Body of pancreas (tissue), 4 donors: ENCODE results near the gene RAG2. TPM values are rescaled to one million over a fixed set of nuclear protein-coding genes. Genes with fewer than 3 reads are reported as not detected.

Experiments used
- ATAC-seq: fragments of 150-250 bp; one replicate; pipeline ENCODE4 v1.9.1; 2016
- DNase-seq, 4 donors: peaks; one replicate each; pipeline ENCODE4 v3.0.0-alpha.2; 2019
- H3K27ac ChIP-seq, 4 donors: fragments of 200-600 bp; sonication (generic); 1 replicate in 3 of 4; 2 replicates in 1 of 4; pipeline versions ENCODE4 v1.5.1 to v1.6.1; 2016 to 2019; ENCODE audit warnings: mild to moderate bottlenecking in 1 of 4, mixed read lengths in 1 of 4, moderate library complexity in 1 of 4
- H3K27me3 ChIP-seq, 2 donors: fragments of 200-600 bp; sonication (generic); one replicate each; pipeline ENCODE4 v1.6.0; 2016; ENCODE audit warnings: mild to moderate bottlenecking in 1 of 2
- H3K36me3 ChIP-seq, 2 donors: fragments of 200-600 bp; sonication (generic); replicated peaks in 1 of 2; 2 replicates each; pipeline ENCODE4 v1.5.1; 2016; ENCODE audit warnings: low read depth in 2 of 2; ENCODE audit not compliant: insufficient read depth in 1 of 2
- H3K4me1 ChIP-seq: fragments of 200-600 bp; sonication (generic); one replicate; pipeline ENCODE4 v1.6.0; 2016
- H3K4me3 ChIP-seq, 2 donors: fragments of 200-600 bp; sonication (generic); 1 replicate in 1 of 2; 2 replicates in 1 of 2; pipeline ENCODE4 v1.5.1; 2016 to 2019
- H3K9me3 ChIP-seq, 3 donors: fragments of 200-600 bp; sonication (generic); 1 replicate in 2 of 3; 2 replicates in 1 of 3; pipeline ENCODE4 v1.5.1; 2016
- POLR2A ChIP-seq, 3 donors: fragments of 450-650 bp; IDR thresholded peaks; one replicate each; pipeline ENCODE4 v1.6.1; 2016; ENCODE audit warnings: antibody characterized with exemption in 3 of 3, mild to moderate bottlenecking in 2 of 3
- WGBS, 2 donors: methylation state at CpG; one replicate each; pipeline ENCODE4 v1.1.5; 2017; 5-methylcytosine and 5-hydroxymethylcytosine counted together
- intact Hi-C: fragments of 100-400 bp; cut with DNase I; formaldehyde crosslinking; loops from one replicate; pipeline ENCODE4 v1.15.1; 2023
- total RNA-seq, 2 donors: library from RNA; depleted of rRNA; stranded (reverse); fragments of >200 nt; gene quantifications; one replicate each; pipeline ENCODE4 v1.1.0, GENCODE V29; 2016
- TF ChIP-seq, protein P1 (sequence below), 7 experiments: fragments of 450-650 bp in 4 of 7; fragments of 200-600 bp in 3 of 7; sonication (generic) in 3 of 7; IDR thresholded peaks; one replicate each; pipeline ENCODE4 v1.5.1; 2016 to 2019; ENCODE audit warnings: antibody characterized with exemption in 7 of 7

Gene RAG2
- total RNA-seq, 2 donors from 2014 or later: not detected

DNA sequence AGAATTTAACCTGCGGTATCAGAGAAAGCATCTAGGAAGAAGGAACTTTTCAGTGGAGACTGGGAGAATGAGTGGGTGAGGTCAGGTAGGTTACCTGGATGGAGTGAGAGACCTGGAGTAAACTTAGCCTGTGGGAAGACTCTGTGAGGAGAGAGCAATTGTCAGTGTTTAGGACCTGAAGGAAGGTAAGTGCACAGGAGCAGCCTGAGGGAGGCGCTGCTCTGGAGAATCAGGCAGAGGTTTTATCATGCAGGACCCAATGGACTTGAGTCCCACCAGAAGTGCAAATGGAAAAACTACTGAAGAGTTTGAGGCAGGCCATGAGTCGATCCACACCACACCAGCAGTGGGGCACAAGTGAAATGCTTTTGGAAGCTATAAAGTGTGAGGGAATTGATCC, 14.4 kb downstream of the RAG2 start:
- Histone ChIP-seq H3K4me3 (no peak overlapping the region), H3K4me1 (no peaks in the 10 kb centered on the region), H3K27me3 (no peaks in the 10 kb centered on the region), H3K36me3 (no peaks in the 10 kb centered on the region), H3K27ac (no peak overlapping the region), H3K9me3 (no peaks in the 10 kb centered on the region)
- no peak for ATAC-seq
- intact Hi-C loops: loop anchor here (10.0 kb wide), 1 partner anchor 81 kb away; no protein-coding TSS in a partner anchor
- DNase-seq: no peak
- 54 to 58% methylated on average over 3 of the region's 3 CpGs for WGBS, 2 donors
- TF ChIP-seq, protein P1, sequence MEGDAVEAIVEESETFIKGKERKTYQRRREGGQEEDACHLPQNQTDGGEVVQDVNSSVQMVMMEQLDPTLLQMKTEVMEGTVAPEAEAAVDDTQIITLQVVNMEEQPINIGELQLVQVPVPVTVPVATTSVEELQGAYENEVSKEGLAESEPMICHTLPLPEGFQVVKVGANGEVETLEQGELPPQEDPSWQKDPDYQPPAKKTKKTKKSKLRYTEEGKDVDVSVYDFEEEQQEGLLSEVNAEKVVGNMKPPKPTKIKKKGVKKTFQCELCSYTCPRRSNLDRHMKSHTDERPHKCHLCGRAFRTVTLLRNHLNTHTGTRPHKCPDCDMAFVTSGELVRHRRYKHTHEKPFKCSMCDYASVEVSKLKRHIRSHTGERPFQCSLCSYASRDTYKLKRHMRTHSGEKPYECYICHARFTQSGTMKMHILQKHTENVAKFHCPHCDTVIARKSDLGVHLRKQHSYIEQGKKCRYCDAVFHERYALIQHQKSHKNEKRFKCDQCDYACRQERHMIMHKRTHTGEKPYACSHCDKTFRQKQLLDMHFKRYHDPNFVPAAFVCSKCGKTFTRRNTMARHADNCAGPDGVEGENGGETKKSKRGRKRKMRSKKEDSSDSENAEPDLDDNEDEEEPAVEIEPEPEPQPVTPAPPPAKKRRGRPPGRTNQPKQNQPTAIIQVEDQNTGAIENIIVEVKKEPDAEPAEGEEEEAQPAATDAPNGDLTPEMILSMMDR (IDR thresholded peaks at IDR 0.05): no peak
- no peak for TF ChIP-seq POLR2A (IDR thresholded peaks at IDR 0.05)

DNA sequence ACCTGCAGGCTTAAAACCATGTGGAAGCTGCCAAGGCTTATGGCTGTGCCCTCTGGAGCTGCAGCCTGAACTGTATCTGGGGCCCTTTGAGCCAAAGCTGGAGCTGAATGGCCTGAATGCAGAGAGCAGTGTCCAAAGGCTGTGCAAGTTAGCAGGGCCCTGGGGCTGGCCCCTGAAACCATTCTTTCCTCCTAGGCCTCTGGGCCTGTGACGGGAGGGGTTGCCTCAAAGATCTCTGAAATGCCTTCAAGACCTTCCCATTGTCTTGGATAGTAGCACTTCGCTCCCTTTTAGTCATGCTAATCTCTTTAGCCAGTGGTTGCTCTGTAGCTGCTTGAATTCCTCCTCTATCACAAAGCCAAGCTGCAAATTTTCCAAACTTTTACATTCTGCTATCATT, 16.5 kb downstream of the RAG2 start:
- ATAC-seq: no peak
- intact Hi-C loops: loop anchor here (10.0 kb wide), 1 partner anchor 83 kb away; no protein-coding TSS in a partner anchor
- no peak overlapping the region for H3K27ac ChIP-seq
- no peak for DNase-seq
- TF ChIP-seq POLR2A (IDR thresholded peaks at IDR 0.05): no peak
- TF ChIP-seq, protein P1 (IDR thresholded peaks at IDR 0.05): no peak
- H3K36me3 ChIP-seq: no peaks in the 10 kb centered on the region
- WGBS, 2 donors: 59 to 96% methylated on average over 2 of the region's 2 CpGs
- no peaks in the 10 kb centered on the region for H3K4me1 ChIP-seq
- no peak overlapping the region for H3K4me3 ChIP-seq
- H3K27me3 ChIP-seq: no peaks in the 10 kb centered on the region
- no peaks in the 10 kb centered on the region for H3K9me3 ChIP-seq

DNA sequence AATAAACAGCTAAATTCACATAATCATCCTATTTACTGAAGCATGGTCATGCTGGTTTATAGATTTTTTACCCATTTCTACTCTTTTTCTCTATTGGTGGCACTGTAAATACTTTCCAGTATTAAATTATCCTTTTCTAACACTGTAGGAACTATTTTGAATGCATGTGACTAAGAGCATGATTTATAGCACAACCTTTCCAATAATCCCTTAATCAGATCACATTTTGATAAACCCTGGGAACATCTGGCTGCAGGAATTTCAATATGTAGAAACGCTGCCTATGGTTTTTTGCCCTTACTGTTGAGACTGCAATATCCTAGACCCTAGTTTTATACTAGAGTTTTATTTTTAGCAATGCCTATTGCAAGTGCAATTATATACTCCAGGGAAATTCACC, 19.6 kb downstream of the RAG2 start:
- intact Hi-C loops: no loop called here
- TF ChIP-seq POLR2A (IDR thresholded peaks at IDR 0.05): no peak
- TF ChIP-seq, protein P1 (IDR thresholded peaks at IDR 0.05): no peak
- Histone ChIP-seq H3K27me3 (no peaks in the 10 kb centered on the region), H3K36me3 (no peaks in the 10 kb centered on the region), H3K4me1 (no peaks in the 10 kb centered on the region), H3K9me3 (no peaks in the 10 kb centered on the region), H3K27ac (no peak overlapping the region), H3K4me3 (no peak overlapping the region)
- ATAC-seq (no peak), DNase-seq (no peak)
- WGBS, 2 donors: 70 to 74% methylated on average over 1 of the region's 1 CpG

DNA sequence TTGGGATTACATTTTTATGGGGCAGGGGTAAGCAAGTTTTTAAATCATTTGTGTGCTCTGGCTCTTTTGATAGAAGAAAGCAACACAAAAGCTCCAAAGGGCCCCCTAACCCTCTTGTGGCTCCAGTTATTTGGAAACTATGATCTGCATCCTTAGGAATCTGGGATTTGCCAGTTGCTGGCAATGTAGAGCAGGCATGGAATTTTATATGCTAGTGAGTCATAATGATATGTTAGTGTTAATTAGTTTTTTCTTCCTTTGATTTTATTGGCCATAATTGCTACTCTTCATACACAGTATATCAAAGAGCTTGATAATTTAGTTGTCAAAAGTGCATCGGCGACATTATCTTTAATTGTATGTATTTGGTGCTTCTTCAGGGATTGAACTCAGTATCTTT, 20.2 kb downstream of the RAG2 start:
- no peak for ATAC-seq
- no peaks in the 10 kb centered on the region for H3K36me3 ChIP-seq

DNA sequence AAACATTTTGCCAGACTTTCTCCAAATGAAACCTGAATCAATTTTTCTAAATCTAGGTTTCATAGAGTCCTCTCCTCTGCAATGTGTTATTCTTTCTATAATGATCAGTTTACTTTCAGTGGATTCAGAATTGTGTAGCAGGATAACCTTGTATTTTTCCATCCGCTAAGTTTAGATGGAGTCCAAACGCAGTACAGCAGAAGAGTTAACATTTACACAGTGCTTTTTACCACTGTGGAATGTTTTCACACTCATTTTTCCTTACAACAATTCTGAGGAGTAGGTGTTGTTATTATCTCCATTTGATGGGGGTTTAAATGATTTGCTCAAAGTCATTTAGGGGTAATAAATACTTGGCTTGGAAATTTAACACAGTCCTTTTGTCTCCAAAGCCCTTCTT, 20.7 kb downstream of the RAG2 start:
- WGBS, 2 donors: 64 to 67% methylated on average over 2 of the region's 2 CpGs
- H3K27ac ChIP-seq: no peak overlapping the region
- intact Hi-C loops: no loop called here

More for the DNA sequence above, 20.2 kb downstream of the RAG2 start:
- Histone ChIP-seq H3K4me1 (no peaks in the 10 kb centered on the region), H3K9me3 (no peaks in the 10 kb centered on the region), H3K27ac (no peak overlapping the region), H3K27me3 (no peaks in the 10 kb centered on the region), H3K4me3 (no peak overlapping the region)
- intact Hi-C loops: no loop called here
- 90 to 93% methylated on average over 2 of the region's 2 CpGs for WGBS, 2 donors
- no peak for TF ChIP-seq POLR2A (IDR thresholded peaks at IDR 0.05)
- TF ChIP-seq, protein P1 (IDR thresholded peaks at IDR 0.05): no peak
- no peak for DNase-seq

More for the DNA sequence above, 20.7 kb downstream of the RAG2 start:
- Histone ChIP-seq H3K27me3 (no peaks in the 10 kb centered on the region), H3K4me1 (no peaks in the 10 kb centered on the region), H3K4me3 (no peak overlapping the region), H3K9me3 (no peaks in the 10 kb centered on the region), H3K36me3 (no peaks in the 10 kb centered on the region)
- ATAC-seq (no peak), DNase-seq (no peak)
- TF ChIP-seq, protein P1 (IDR thresholded peaks at IDR 0.05): no peak
- TF ChIP-seq POLR2A (IDR thresholded peaks at IDR 0.05): no peak
